K562 (cell line): Measurements from ENCODE around the gene ARFGAP3.

Experiments used
- NCOA4 ChIP-seq: fragments of 450-650 bp; IDR thresholded peaks from 2 replicates; pipeline ENCODE4 v1.6.1; 2018; ENCODE audit warnings: mild to moderate bottlenecking; ENCODE audit not compliant: partially characterized antibody
- SP1 ChIP-seq: sonication (generic); formaldehyde crosslinking; IDR thresholded peaks from 2 replicates; pipeline ENCODE4 v1.8.1; 2022; ENCODE audit warnings: mild to moderate bottlenecking, missing genetic modification reagents
- TARDBP ChIP-seq: fragments of 450-650 bp; IDR thresholded peaks from 2 replicates; pipeline ENCODE4 v1.6.1; 2016
- TF ChIP-seq, protein P1 (sequence below), 3 experiments: IDR thresholded peaks in 2 of 3; conservative IDR thresholded peaks in 1 of 3; 2 replicates each; pipeline ENCODE4 v1.5.1; 2011 to 2012; ENCODE audit warnings: low read length in 3 of 3, mild to moderate bottlenecking in 3 of 3, control low read depth in 2 of 3, improper control_type of control experiment in 1 of 3, inconsistent platforms in 1 of 3, low read depth in 1 of 3, mixed read lengths in 1 of 3, moderate library complexity in 1 of 3; ENCODE audit not compliant: insufficient read depth in 2 of 3

DNA sequence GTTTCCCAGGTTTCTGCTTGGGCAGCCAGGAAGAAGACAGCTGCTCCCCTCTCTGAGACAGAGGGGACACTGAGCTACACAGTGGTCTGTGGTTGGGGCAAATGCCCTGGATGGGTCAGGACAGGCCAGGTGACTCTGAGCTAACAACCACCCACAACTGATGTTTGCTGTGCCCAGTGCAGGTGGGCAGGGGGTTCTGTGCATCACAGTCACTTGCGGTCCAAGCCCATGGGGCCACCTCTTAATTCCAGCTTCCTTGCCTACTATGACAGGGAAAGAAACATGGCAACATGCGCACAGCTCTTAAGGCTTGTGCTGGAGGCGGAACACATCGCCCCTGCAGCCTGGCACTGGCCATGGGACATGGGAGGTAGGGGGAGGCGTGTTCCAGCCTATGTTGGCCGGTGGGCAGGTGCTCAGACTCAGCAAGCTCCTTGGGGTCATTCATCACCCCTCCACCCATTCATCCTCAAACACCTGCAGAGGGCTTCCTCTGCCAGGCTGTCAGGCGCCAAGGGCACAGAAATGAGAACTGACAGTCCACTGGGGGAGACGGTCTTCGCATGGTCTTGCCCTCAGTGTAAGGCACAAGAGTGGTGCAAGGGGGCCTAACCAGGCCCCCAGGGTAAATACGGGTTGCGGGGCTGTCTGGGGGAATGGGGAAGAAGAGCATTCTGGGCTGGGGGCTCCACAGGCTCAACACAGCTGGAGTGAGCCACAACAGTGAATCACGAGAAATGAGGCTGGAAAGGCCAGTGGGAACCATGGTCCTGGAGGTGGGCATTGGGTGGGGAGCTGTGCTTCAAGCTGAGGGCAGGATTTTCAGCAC lies 55.6 kb downstream of the ARFGAP3 start:
- TF ChIP-seq, protein P1, sequence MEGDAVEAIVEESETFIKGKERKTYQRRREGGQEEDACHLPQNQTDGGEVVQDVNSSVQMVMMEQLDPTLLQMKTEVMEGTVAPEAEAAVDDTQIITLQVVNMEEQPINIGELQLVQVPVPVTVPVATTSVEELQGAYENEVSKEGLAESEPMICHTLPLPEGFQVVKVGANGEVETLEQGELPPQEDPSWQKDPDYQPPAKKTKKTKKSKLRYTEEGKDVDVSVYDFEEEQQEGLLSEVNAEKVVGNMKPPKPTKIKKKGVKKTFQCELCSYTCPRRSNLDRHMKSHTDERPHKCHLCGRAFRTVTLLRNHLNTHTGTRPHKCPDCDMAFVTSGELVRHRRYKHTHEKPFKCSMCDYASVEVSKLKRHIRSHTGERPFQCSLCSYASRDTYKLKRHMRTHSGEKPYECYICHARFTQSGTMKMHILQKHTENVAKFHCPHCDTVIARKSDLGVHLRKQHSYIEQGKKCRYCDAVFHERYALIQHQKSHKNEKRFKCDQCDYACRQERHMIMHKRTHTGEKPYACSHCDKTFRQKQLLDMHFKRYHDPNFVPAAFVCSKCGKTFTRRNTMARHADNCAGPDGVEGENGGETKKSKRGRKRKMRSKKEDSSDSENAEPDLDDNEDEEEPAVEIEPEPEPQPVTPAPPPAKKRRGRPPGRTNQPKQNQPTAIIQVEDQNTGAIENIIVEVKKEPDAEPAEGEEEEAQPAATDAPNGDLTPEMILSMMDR (IDR thresholded peaks at IDR 0.05 in 2 of 3, conservative IDR thresholded peaks at IDR 0.05 in 1 of 3; ENCODE audit: insufficient read depth in 2 of 3, low read depth in 1 of 3, low read length in 3 of 3) = no peak
- no peak for TF ChIP-seq SP1 (CRISPR knock-in tag)
- no peak for TF ChIP-seq TARDBP
- TF ChIP-seq NCOA4 = no peak
